Panc1 (cell line): Measurements from ENCODE around the gene TMEM156. TPM values are rescaled to one million over a fixed set of nuclear protein-coding genes. Genes with fewer than 3 reads are reported as not detected.
"Not testable (repeated sequence)": the region's sequence is repeated elsewhere in the genome, so short reads cannot be mapped to it uniquely, and the experiment has no call there.

Source experiments
- ATAC-seq: fragments of 200-7000 bp; cut with Tn5 transposase; 2 replicates; pipeline ENCODE4 v1.9.1; 2020; ENCODE audit warnings: mild to moderate bottlenecking, moderate library complexity
- BruUV-seq: library from RNA; stranded (reverse); fragments of 400-500 nt; replicated peaks from 2 replicates; lab custom pipeline; 2021; lab: Mats Ljungman, UMichigan
- CTCF ChIA-PET: fragments of 300-600 bp; sonication (Branson Sonifier 250); formaldehyde crosslinking; loops from one replicate; lab custom pipeline; 2022; ENCODE audit warnings: antibody characterized with exemption; lab: Charles Lee
- POLR2A ChIA-PET: fragments of 300-600 bp; sonication (Branson Sonifier 250); formaldehyde crosslinking; loops from one replicate; lab custom pipeline; 2022; ENCODE audit warnings: antibody characterized with exemption; lab: Charles Lee
- DNase-seq: peaks from one replicate; pipeline ENCODE4 v3.0.0-alpha.2; 2010; ENCODE audit warnings: low read depth, low spot score
- H3K27ac ChIP-seq: 2 replicates; pipeline ENCODE4 v1.5.1; 2011; ENCODE audit warnings: mild to moderate bottlenecking, low read length, inconsistent platforms
- H3K27me3 ChIP-seq: fragments of 200-500 bp; sonication (Bioruptor generic); 2 replicates; pipeline ENCODE4 v1.6.0; 2014; ENCODE audit warnings: low read length, inconsistent platforms; ENCODE audit not compliant: control insufficient read depth, insufficient read depth
- H3K36me3 ChIP-seq: fragments of 200-500 bp; sonication (Bioruptor generic); 2 replicates; pipeline ENCODE4 v1.5.1; 2014; ENCODE audit warnings: inconsistent platforms, mild to moderate bottlenecking, low read length, moderate library complexity; ENCODE audit not compliant: control insufficient read depth, insufficient read depth
- H3K4me1 ChIP-seq: 2 replicates; pipeline ENCODE4 v1.5.1; 2011; ENCODE audit warnings: inconsistent platforms, mild to moderate bottlenecking, low read length, moderate library complexity; ENCODE audit not compliant: control insufficient read depth, insufficient read depth
- H3K4me3 ChIP-seq, 2 experiments: 2 replicates each; pipeline ENCODE4 v1.5.1; 2011 to 2012; ENCODE audit warnings: low read depth in 2 of 2, low read length in 2 of 2, mild to moderate bottlenecking in 2 of 2, inconsistent platforms in 1 of 2, moderate library complexity in 1 of 2
- H3K9me3 ChIP-seq: fragments of 200-500 bp; sonication (Bioruptor generic); 2 replicates; pipeline ENCODE4 v1.5.1; 2014; ENCODE audit warnings: low read depth, mild to moderate bottlenecking, inconsistent platforms, low read length, moderate library complexity; ENCODE audit not compliant: control insufficient read depth, insufficient read depth
- CTCF ChIP-seq: fragments of 450-650 bp; IDR thresholded peaks from 2 replicates; pipeline ENCODE4 v1.5.1; 2017; ENCODE audit warnings: mild to moderate bottlenecking
- POLR2AphosphoS5 ChIP-seq: IDR thresholded peaks from 2 replicates; pipeline ENCODE4 v1.6.1; 2012; ENCODE audit warnings: mild to moderate bottlenecking, low read depth, low read length, moderate library complexity
- SIN3A ChIP-seq: IDR thresholded peaks from 2 replicates; pipeline ENCODE4 v1.6.1; 2012; ENCODE audit warnings: low read depth, mild to moderate bottlenecking, low read length, moderate library complexity, borderline replicate concordance; ENCODE audit not compliant: insufficient read depth
- TCF7L2 ChIP-seq: IDR thresholded peaks from 2 replicates; pipeline ENCODE4 v1.6.1; 2011; ENCODE audit warnings: mild to moderate bottlenecking, low read depth, low read length, inconsistent platforms
- in situ Hi-C: cut with HindIII; loops from 2 replicates; pipeline ENCODE4 v1.10.0; 2016; ENCODE audit warnings: low sequenced_read_pairs, low pct_unique_long_range_greater_than_20kb
- intact Hi-C: fragments of 100-400 bp; cut with micrococcal nuclease; formaldehyde crosslinking; loops from one replicate; pipeline ENCODE4 v1.10.0; 2022; ENCODE audit not compliant: unreplicated experiment
- total RNA-seq: library from RNA; stranded (reverse); gene quantifications from one replicate; pipeline ENCODE4 v1.2.1, GENCODE V29; 2021; ENCODE audit not compliant: unreplicated experiment
- TF ChIP-seq, protein P1 (sequence below), 2 experiments: IDR thresholded peaks; 2 replicates each; pipeline ENCODE4 v1.6.1; 2011 to 2012; ENCODE audit warnings: low read depth in 2 of 2, control low read depth in 1 of 2, low read length in 1 of 2, mild to moderate bottlenecking in 1 of 2, moderate library complexity in 1 of 2; ENCODE audit not compliant: insufficient read depth in 1 of 2

Gene TMEM156
- total RNA-seq, 1 experiment from 2014 or later = 5.8 TPM

- ATAC-seq = no peak
- CTCF ChIA-PET = no interaction called here
- no TSS peak for BruUV-seq
These were observed 66.3 kb downstream of the TMEM156 start for GRCh38 chr4:38965866-38966265.

DNA sequence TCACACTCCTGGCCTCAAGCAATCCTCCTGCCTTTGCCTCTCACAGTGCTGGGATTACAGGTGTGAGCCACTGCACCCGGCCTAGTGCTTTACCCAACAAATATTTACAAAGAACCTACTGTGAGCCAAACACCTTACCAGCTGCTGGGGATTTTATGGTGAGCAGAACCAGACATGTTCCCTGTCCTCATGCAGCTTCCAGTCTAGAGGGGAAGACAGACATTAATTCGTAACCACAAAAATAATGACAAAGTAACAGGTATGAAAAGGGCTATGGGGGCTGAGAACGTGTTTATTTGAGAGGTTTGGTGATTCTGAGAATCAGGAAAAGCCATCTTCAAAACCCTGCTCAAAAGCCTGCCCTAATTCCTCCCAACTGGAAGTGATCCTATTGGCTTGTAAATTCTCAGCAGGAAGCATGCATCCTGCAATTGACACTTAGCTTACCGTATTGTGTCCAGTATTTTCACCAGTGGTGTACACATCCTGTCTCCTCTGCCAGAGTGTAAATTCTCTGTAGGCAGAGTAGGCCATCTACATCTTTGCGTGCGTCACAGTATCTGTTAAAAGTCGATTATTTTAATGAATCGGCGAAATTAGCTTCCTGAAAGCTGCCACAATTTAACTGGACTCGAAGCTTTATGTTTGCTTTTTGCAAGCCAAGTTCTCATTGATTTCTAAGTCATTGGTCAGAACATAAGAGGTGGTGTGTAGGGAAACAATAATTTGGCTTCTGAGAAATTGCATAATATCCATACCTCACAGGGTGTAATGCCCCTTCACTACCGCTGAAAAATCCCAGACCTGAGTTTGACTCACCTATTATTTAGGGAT is 67.0 kb downstream of the TMEM156 start:
- H3K27ac ChIP-seq = no peak overlapping the region
- no peak overlapping the region for H3K4me3 ChIP-seq
- no TSS peak for BruUV-seq
- in situ Hi-C loops (no loop called here), intact Hi-C loops (no loop called here)
- no peaks in the 10 kb centered on the region for H3K36me3 ChIP-seq
- H3K27me3 ChIP-seq = no peaks in the 10 kb centered on the region
- no peaks in the 10 kb centered on the region for H3K4me1 ChIP-seq
- POLR2A ChIA-PET = no interaction called here
- ATAC-seq = no peak
- H3K9me3 ChIP-seq = no peaks in the 10 kb centered on the region
- no peak for DNase-seq
- TF ChIP-seq TCF7L2 (no peak), POLR2AphosphoS5 (no peak), SIN3A (no peak), CTCF (no peak)
- TF ChIP-seq, protein P1, sequence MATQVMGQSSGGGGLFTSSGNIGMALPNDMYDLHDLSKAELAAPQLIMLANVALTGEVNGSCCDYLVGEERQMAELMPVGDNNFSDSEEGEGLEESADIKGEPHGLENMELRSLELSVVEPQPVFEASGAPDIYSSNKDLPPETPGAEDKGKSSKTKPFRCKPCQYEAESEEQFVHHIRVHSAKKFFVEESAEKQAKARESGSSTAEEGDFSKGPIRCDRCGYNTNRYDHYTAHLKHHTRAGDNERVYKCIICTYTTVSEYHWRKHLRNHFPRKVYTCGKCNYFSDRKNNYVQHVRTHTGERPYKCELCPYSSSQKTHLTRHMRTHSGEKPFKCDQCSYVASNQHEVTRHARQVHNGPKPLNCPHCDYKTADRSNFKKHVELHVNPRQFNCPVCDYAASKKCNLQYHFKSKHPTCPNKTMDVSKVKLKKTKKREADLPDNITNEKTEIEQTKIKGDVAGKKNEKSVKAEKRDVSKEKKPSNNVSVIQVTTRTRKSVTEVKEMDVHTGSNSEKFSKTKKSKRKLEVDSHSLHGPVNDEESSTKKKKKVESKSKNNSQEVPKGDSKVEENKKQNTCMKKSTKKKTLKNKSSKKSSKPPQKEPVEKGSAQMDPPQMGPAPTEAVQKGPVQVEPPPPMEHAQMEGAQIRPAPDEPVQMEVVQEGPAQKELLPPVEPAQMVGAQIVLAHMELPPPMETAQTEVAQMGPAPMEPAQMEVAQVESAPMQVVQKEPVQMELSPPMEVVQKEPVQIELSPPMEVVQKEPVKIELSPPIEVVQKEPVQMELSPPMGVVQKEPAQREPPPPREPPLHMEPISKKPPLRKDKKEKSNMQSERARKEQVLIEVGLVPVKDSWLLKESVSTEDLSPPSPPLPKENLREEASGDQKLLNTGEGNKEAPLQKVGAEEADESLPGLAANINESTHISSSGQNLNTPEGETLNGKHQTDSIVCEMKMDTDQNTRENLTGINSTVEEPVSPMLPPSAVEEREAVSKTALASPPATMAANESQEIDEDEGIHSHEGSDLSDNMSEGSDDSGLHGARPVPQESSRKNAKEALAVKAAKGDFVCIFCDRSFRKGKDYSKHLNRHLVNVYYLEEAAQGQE (IDR thresholded peaks at IDR 0.05; ENCODE audit: insufficient read depth in 1 of 2, low read depth in 2 of 2, low read length in 1 of 2) = no peak
- CTCF ChIA-PET = no interaction called here

More at GRCh38 chr4:38965866-38966265, 66.3 kb downstream of the TMEM156 start:
- no peak overlapping the region for H3K27ac ChIP-seq
- no peak for DNase-seq
- in situ Hi-C loops (no loop called here), intact Hi-C loops (no loop called here)
- no peaks in the 10 kb centered on the region for H3K27me3 ChIP-seq
- TF ChIP-seq CTCF (no peak), TCF7L2 (no peak), POLR2AphosphoS5 (no peak), SIN3A (no peak)
- TF ChIP-seq, protein P1 (IDR thresholded peaks at IDR 0.05; ENCODE audit: insufficient read depth in 1 of 2, low read depth in 2 of 2, low read length in 1 of 2) = no peak
- H3K4me3 ChIP-seq = no peak overlapping the region
- POLR2A ChIA-PET = no interaction called here
- no peaks in the 10 kb centered on the region for H3K4me1 ChIP-seq
- H3K9me3 ChIP-seq = no peaks in the 10 kb centered on the region
- H3K36me3 ChIP-seq = no peaks in the 10 kb centered on the region

DNA sequence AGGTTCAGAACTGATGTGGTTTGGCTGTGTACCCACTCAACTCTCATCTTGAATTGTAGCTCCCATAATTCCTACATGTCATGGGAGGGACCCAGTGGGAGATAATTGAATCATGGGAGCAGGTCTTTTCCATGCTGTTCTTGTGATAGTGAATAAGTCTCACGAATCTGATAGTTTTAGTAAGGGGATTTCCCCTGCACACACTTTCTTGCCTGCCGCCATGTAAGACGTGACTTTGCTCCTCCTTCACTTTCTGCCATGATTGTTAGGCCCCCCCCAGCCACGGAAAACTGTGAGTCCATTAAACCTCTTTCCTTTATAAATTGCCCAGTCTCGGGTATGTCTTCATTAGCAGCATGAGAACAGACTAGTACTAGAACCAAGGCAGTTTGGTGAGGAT is 73.0 kb downstream of the TMEM156 start:
- in situ Hi-C loops, DNase-seq, H3K9me3 ChIP-seq, H3K27ac ChIP-seq, ATAC-seq, CTCF ChIA-PET, BruUV-seq, H3K27me3 ChIP-seq, H3K4me3 ChIP-seq, intact Hi-C loops, POLR2A ChIA-PET, H3K36me3 ChIP-seq, H3K4me1 ChIP-seq: not testable (repeated sequence)
